Esophagus muscularis mucosa (tissue), 4 donors: ENCODE results near the gene VRK3. TPM values are rescaled to one million over a fixed set of nuclear protein-coding genes. Genes with fewer than 3 reads are reported as not detected.
"Not testable (repeated sequence)": the region's sequence is repeated elsewhere in the genome, so short reads cannot be mapped to it uniquely, and the experiment has no call there.

Experiments used
- DNase-seq: peaks from one replicate; pipeline ENCODE4 v3.0.0-alpha.2; 2017; ENCODE audit errors: extremely low spot score
- H3K27ac ChIP-seq, 4 donors: fragments of 200-600 bp; sonication (generic); replicated peaks in 1 of 4; 1 replicate in 3 of 4; 2 replicates in 1 of 4; pipeline ENCODE4 v1.5.1; 2016 to 2019; ENCODE audit warnings: mild to moderate bottlenecking in 1 of 4
- H3K27me3 ChIP-seq, 4 donors: fragments of 200-600 bp; sonication (generic); one replicate each; pipeline versions ENCODE4 v1.5.1 to v1.6.0; 2016 to 2019
- H3K36me3 ChIP-seq, 4 donors: fragments of 200-600 bp; sonication (generic); one replicate each; pipeline ENCODE4 v1.5.1; 2016 to 2019
- H3K4me1 ChIP-seq, 4 donors: fragments of 200-600 bp; sonication (generic); one replicate each; pipeline ENCODE4 v1.5.1; 2016 to 2019
- H3K4me3 ChIP-seq, 4 donors: fragments of 200-600 bp; sonication (generic); 1 replicate in 2 of 4; 2 replicates in 2 of 4; pipeline ENCODE4 v1.5.1; 2016 to 2019; ENCODE audit warnings: mild to moderate bottlenecking in 4 of 4, moderate library complexity in 1 of 4
- H3K9me3 ChIP-seq, 4 donors: fragments of 200-600 bp; sonication (generic); 1 replicate in 3 of 4; 2 replicates in 1 of 4; pipeline ENCODE4 v1.5.1; 2016 to 2019
- CTCF ChIP-seq, 3 experiments: fragments of 200-600 bp in 2 of 3; fragments of 450-650 bp in 1 of 3; sonication (generic) in 2 of 3; IDR thresholded peaks; one replicate each; pipeline ENCODE4 v1.5.1; 2017 to 2019; ENCODE audit warnings: antibody characterized with exemption in 3 of 3, mild to moderate bottlenecking in 2 of 3, moderate library complexity in 1 of 3
- EP300 ChIP-seq: sonication (generic); formaldehyde crosslinking; IDR thresholded peaks from one replicate; pipeline ENCODE4 v1.6.1; 2017; ENCODE audit warnings: antibody characterized with exemption
- POLR2A ChIP-seq: fragments of 450-650 bp; IDR thresholded peaks from one replicate; pipeline ENCODE4 v1.6.1; 2017; ENCODE audit warnings: antibody characterized with exemption, moderate library complexity, mild to moderate bottlenecking, low read depth
- POLR2AphosphoS5 ChIP-seq, 2 donors: sonication (generic); formaldehyde crosslinking; IDR thresholded peaks; one replicate each; pipeline ENCODE4 v1.6.1; 2017; ENCODE audit warnings: antibody characterized with exemption in 2 of 2
- WGBS: methylation state at CpG from one replicate; pipeline ENCODE4 v1.1.5; 2018; 5-methylcytosine and 5-hydroxymethylcytosine counted together
- intact Hi-C: fragments of 100-400 bp; cut with DNase I; formaldehyde crosslinking; loops from one replicate; pipeline ENCODE4 v1.15.1; 2023
- total RNA-seq, 4 donors: library from RNA; depleted of rRNA; stranded (reverse); fragments of >200 nt; gene quantifications; one replicate each; pipeline versions ENCODE4 v1.1.0 to v1.2.1, GENCODE V29; 2016

The VRK3 gene
- total RNA-seq, 4 donors from 2014 or later = 20.8 to 27.5 (median 25.5) TPM

DNA sequence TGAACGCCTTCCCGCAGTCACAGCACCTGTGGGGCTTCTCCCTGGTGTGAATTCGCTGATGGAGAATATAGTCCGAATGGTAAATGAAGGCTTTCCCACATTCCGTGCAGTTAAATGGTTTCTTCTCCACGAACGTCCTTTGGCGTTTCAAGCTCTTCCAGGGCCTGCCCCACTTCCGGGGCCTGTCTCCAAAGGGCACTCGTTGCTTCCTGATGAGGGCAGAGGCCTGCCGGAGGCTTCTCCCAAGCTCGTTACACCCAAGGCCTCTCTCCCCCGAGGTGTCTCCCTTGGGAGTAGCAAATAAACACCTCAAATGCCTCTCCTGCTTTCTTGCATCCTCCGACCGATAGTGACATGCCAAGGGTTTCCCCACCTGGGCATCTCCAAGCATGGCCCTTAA lies 34.9 kb upstream of the VRK3 start:
- peaks cover 0 to 3% (median 0%) of the 10 kb centered on the region in 4 donors for H3K27me3 ChIP-seq
- WGBS = 85% methylated on average over 15 of the region's 15 CpGs
- intact Hi-C loops = no loop called here

GRCh38 chr19:50059045-50059444 lies 33.9 kb upstream of the VRK3 start:
- H3K27ac ChIP-seq = no peak overlapping the region
- H3K4me3 ChIP-seq = no peak overlapping the region
- WGBS = 74% methylated on average over 4 of the region's 6 CpGs
- H3K27me3 ChIP-seq = no peaks in the 10 kb centered on the region
- no peak for TF ChIP-seq CTCF (IDR thresholded peaks at IDR 0.05)
- no peak for TF ChIP-seq POLR2AphosphoS5 (IDR thresholded peaks at IDR 0.05)
- TF ChIP-seq EP300 = no peak
- TF ChIP-seq POLR2A = no peak
- DNase-seq = no peak
- no peaks in the 10 kb centered on the region for H3K36me3 ChIP-seq
- no peaks in the 10 kb centered on the region for H3K4me1 ChIP-seq
- H3K9me3 ChIP-seq = peaks cover 0 to 27% (median 23%) of the 10 kb centered on the region in 4 donors
- intact Hi-C loops = no loop called here

More for the DNA sequence above, 34.9 kb upstream of the VRK3 start:
- Histone ChIP-seq H3K27ac (no peak overlapping the region), H3K4me3 (no peak overlapping the region), H3K9me3 (peaks cover 0 to 27% (median 23%) of the 10 kb centered on the region in 4 donors), H3K36me3 (no peaks in the 10 kb centered on the region), H3K4me1 (no peaks in the 10 kb centered on the region)
- TF ChIP-seq EP300 (no peak), POLR2AphosphoS5 (IDR thresholded peaks at IDR 0.05) (no peak), CTCF (IDR thresholded peaks at IDR 0.05) (no peak), POLR2A (no peak)
- DNase-seq = no peak

GRCh38 chr19:50058425-50058824 lies 33.3 kb upstream of the VRK3 start:
- Histone ChIP-seq H3K27ac (no peak overlapping the region), H3K27me3 (no peaks in the 10 kb centered on the region), H3K4me1 (no peaks in the 10 kb centered on the region), H3K4me3 (no peak overlapping the region), H3K36me3 (no peaks in the 10 kb centered on the region), H3K9me3 (peaks cover 0 to 27% (median 23%) of the 10 kb centered on the region in 4 donors)
- no peak for DNase-seq
- intact Hi-C loops = no loop called here
- TF ChIP-seq CTCF (IDR thresholded peaks at IDR 0.05) = no peak
- no peak for TF ChIP-seq POLR2A
- TF ChIP-seq EP300 = no peak
- TF ChIP-seq POLR2AphosphoS5 (IDR thresholded peaks at IDR 0.05) = no peak
- WGBS = 92% methylated on average over 2 of the region's 2 CpGs

DNA sequence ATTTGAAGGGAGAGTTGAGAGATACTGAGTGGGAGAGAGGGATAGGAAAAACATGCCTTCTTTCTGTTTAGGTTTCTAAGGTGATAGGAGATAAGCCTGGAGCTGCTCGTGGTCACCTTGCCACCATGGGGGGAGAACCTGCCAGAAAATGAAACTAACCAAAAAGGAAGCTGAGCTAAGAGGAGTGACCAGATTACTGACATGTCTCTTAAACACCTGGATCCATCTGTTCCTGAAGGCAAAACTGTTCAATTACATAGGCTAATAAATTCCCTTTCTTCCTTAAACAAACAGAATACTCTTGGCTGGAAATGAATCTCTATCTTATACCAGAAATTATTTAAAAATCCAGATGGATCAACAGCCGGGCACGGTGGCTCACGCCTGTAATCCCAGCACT lies 27.9 kb upstream of the VRK3 start:
- TF ChIP-seq CTCF (IDR thresholded peaks at IDR 0.05) = no peak
- TF ChIP-seq POLR2A = no peak
- no peak for TF ChIP-seq EP300
- Histone ChIP-seq H3K27ac (no peak overlapping the region), H3K4me3 (no peak overlapping the region), H3K9me3 (peaks cover 0 to 4% (median under 1%) of the 10 kb centered on the region in 4 donors), H3K36me3 (peaks cover 0 to 4% (median 2%) of the 10 kb centered on the region in 4 donors), H3K4me1 (peaks cover 10 to 18% (median 17%) of the 10 kb centered on the region in 4 donors), H3K27me3 (no peaks in the 10 kb centered on the region)
- DNase-seq = no peak
- intact Hi-C loops = no loop called here
- WGBS = 29% methylated on average over 4 of the region's 4 CpGs

- no peak for DNase-seq
- Histone ChIP-seq H3K4me3 (no peak overlapping the region), H3K27ac (no peak overlapping the region), H3K27me3 (no peaks in the 10 kb centered on the region), H3K36me3 (peaks cover 0 to 13% (median 3%) of the 10 kb centered on the region in 4 donors), H3K9me3 (no peaks in the 10 kb centered on the region), H3K4me1 (peaks cover 10 to 18% (median 17%) of the 10 kb centered on the region in 4 donors)
- intact Hi-C loops = no loop called here
- no peak for TF ChIP-seq EP300
- 72% methylated on average over 8 of the region's 8 CpGs for WGBS
Observed at GRCh38 chr19:50051964-50052363, 26.8 kb upstream of the VRK3 start.

DNA sequence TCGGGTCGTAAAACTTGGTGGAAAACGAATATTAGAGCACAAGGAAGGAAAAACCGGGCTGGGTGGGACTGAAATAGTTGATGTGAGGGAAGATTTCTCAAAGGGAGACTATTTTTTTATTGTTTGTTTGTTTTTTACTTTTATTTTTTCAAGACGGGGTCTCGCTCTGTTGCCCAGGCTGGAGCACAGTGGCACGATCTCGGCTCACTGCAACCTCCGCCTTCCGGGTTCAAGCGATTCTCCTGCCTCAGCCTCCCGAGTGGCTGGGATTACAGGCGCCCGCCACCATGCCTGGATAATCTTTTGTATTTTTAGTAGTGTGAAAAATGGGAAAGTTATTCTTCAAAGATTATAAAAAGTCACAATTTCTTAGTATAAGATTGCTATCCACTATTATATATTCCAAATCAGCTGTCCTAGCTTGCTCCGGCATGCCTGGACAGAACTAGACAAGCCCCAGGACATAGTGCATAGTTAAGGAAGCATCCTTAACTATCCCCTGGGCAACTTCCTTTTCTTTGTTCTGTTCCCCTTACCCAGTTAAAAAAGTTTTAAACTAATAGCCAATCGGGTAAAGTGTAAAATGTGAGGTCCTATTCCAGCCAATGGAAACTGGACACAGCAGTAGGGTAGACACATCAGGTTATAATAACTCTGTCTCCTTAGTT lies 26.2 kb upstream of the VRK3 start:
- H3K9me3 ChIP-seq, intact Hi-C loops, DNase-seq, H3K27me3 ChIP-seq: not testable (repeated sequence)
- Histone ChIP-seq H3K4me3 (peak overlapping the region; percentile 50 to 68 (median 54)), H3K36me3 (peaks cover 1 to 19% (median 6%) of the 10 kb centered on the region in 4 donors), H3K27ac (peak overlapping the region in 3 of 4 donors; percentile 66 to 80 (median 76)), H3K4me1 (peaks cover 10 to 18% (median 17%) of the 10 kb centered on the region in 4 donors)
- 42% methylated on average over 16 of the region's 16 CpGs for WGBS
